Activated CD8-positive, alpha-beta T cell treated with anti-CD3 and anti-CD28 coated beads, Interleukin-2, amount 10 ng/mL, durations not matched to agents 7 days and 5 days (primary cell): ENCODE data around the gene CHST1. TPM values are rescaled to one million over a fixed set of nuclear protein-coding genes. Genes with fewer than 3 reads are reported as not detected.

Experiments used
- ATAC-seq: fragments of 150-1000 bp; cut with Tn5 transposase; one replicate; pipeline ENCODE4 v1.10.0; 2021; ENCODE audit warnings: moderate library complexity
- CTCF ChIA-PET: fragments of 350-600 bp; sonication (Branson Sonifier 250); formaldehyde crosslinking; loops from one replicate; lab custom pipeline; 2021; ENCODE audit warnings: antibody characterized with exemption; lab: Charles Lee
- POLR2A ChIA-PET: fragments of 350-600 bp; sonication (Branson Sonifier 250); formaldehyde crosslinking; loops from one replicate; lab custom pipeline; 2021; ENCODE audit warnings: antibody characterized with exemption; lab: Charles Lee
- DNase-seq: peaks from one replicate; pipeline ENCODE4 v3.0.0-alpha.2; 2020
- H3K27ac Mint-ChIP-seq: one replicate; pipeline ENCODE4 v1.8.0; 2021; ENCODE audit warnings: mild to moderate bottlenecking, mixed read lengths
- H3K27me3 Mint-ChIP-seq: one replicate; pipeline ENCODE4 v1.8.0; 2021; ENCODE audit warnings: low read depth, mixed read lengths
- H3K36me3 Mint-ChIP-seq: one replicate; pipeline ENCODE4 v1.8.0; 2021; ENCODE audit warnings: low read depth, mixed read lengths
- H3K4me1 Mint-ChIP-seq: one replicate; pipeline ENCODE4 v1.8.0; 2021; ENCODE audit warnings: low read depth, mixed read lengths
- H3K4me3 Mint-ChIP-seq: one replicate; pipeline ENCODE4 v1.8.0; 2021; ENCODE audit warnings: mild to moderate bottlenecking, mixed read lengths
- H3K9me3 Mint-ChIP-seq: one replicate; pipeline ENCODE4 v1.8.0; 2022; ENCODE audit warnings: mixed read lengths; ENCODE audit not compliant: insufficient read depth
- total RNA-seq, 2 experiments: library from RNA; stranded (reverse); gene quantifications; one replicate each; pipeline ENCODE4 v1.2.3, GENCODE V29; 2021

CHST1 gene
- total RNA-seq, 2 experiments from 2014 or later: not detected

- H3K36me3 Mint-ChIP-seq: no peaks in the 10 kb centered on the region
- CTCF ChIA-PET: no interaction called here
- POLR2A ChIA-PET: no interaction called here
- H3K9me3 Mint-ChIP-seq: no peaks in the 10 kb centered on the region
- DNase-seq: no peak
- no peak overlapping the region for H3K4me3 Mint-ChIP-seq
- H3K4me1 Mint-ChIP-seq: peaks cover 2% of the 10 kb centered on the region
- peaks cover 16% of the 10 kb centered on the region for H3K27me3 Mint-ChIP-seq
- H3K27ac Mint-ChIP-seq: no peak overlapping the region
- no peak for ATAC-seq
Measured at GRCh38 chr11:45687836-45688235, 22.4 kb upstream of the CHST1 start.

GRCh38 chr11:45685964-45686537, 20.6 kb upstream of the CHST1 start:
- Mint-ChIP-seq H3K4me3 (no peak overlapping the region), H3K36me3 (no peaks in the 10 kb centered on the region), H3K27me3 (peaks cover 14% of the 10 kb centered on the region), H3K4me1 (no peaks in the 10 kb centered on the region), H3K27ac (no peak overlapping the region), H3K9me3 (no peaks in the 10 kb centered on the region)
- POLR2A ChIA-PET: no interaction called here
- ATAC-seq (no peak), DNase-seq (no peak)
- CTCF ChIA-PET: no interaction called here

GRCh38 chr11:45684440-45684839, 19.0 kb upstream of the CHST1 start:
- CTCF ChIA-PET: interaction anchor here (1.0 kb wide), 1 partner anchor 87 kb away, joined by 3 read pairs; no protein-coding TSS in a partner anchor
- no peak overlapping the region for H3K27ac Mint-ChIP-seq
- no peaks in the 10 kb centered on the region for H3K36me3 Mint-ChIP-seq
- DNase-seq: no peak
- no peaks in the 10 kb centered on the region for H3K9me3 Mint-ChIP-seq
- no peak for ATAC-seq
- H3K27me3 Mint-ChIP-seq: peaks cover 14% of the 10 kb centered on the region
- POLR2A ChIA-PET: no interaction called here
- no peaks in the 10 kb centered on the region for H3K4me1 Mint-ChIP-seq
- no peak overlapping the region for H3K4me3 Mint-ChIP-seq

GRCh38 chr11:45683271-45684058, 18.0 kb upstream of the CHST1 start:
- ChIA-PET CTCF (no interaction called here), POLR2A (interaction anchor here (0.6 kb wide), 1 partner anchor 88 kb away, joined by 3 read pairs; no protein-coding TSS in a partner anchor)
- ATAC-seq (no peak), DNase-seq (no peak)
- Mint-ChIP-seq H3K27ac (no peak overlapping the region), H3K4me3 (no peak overlapping the region), H3K27me3 (peaks cover 14% of the 10 kb centered on the region), H3K9me3 (no peaks in the 10 kb centered on the region), H3K36me3 (no peaks in the 10 kb centered on the region), H3K4me1 (no peaks in the 10 kb centered on the region)

- no peak overlapping the region for H3K27ac Mint-ChIP-seq
- H3K27me3 Mint-ChIP-seq: no peaks in the 10 kb centered on the region
- no peaks in the 10 kb centered on the region for H3K36me3 Mint-ChIP-seq
- POLR2A ChIA-PET: no interaction called here
- H3K4me1 Mint-ChIP-seq: no peaks in the 10 kb centered on the region
- H3K4me3 Mint-ChIP-seq: no peak overlapping the region
- no peak for ATAC-seq
- H3K9me3 Mint-ChIP-seq: no peaks in the 10 kb centered on the region
- no peak for DNase-seq
- CTCF ChIA-PET: interaction anchor here (1.0 to 1.3 kb wide), 2 partner anchors 14 to 92 kb away, joined by 3 to 6 read pairs; no protein-coding TSS in a partner anchor
Measured at GRCh38 chr11:45679806-45680205, 14.4 kb upstream of the CHST1 start.

GRCh38 chr11:45678976-45679375, 13.6 kb upstream of the CHST1 start:
- Mint-ChIP-seq H3K4me3 (no peak overlapping the region), H3K4me1 (no peaks in the 10 kb centered on the region), H3K9me3 (no peaks in the 10 kb centered on the region), H3K27ac (no peak overlapping the region), H3K27me3 (no peaks in the 10 kb centered on the region), H3K36me3 (no peaks in the 10 kb centered on the region)
- DNase-seq (no peak), ATAC-seq (no peak)
- ChIA-PET CTCF (interaction anchor here (1.3 kb wide), 1 partner anchor 93 kb away, joined by 6 read pairs; no protein-coding TSS in a partner anchor), POLR2A (no interaction called here)

- no peaks in the 10 kb centered on the region for H3K9me3 Mint-ChIP-seq
- CTCF ChIA-PET: no interaction called here
Measured at GRCh38 chr11:45677770-45678512, 12.5 kb upstream of the CHST1 start.

GRCh38 chr11:45676522-45677095, 11.2 kb upstream of the CHST1 start:
- Mint-ChIP-seq H3K9me3 (no peaks in the 10 kb centered on the region), H3K4me1 (no peaks in the 10 kb centered on the region), H3K27ac (no peak overlapping the region), H3K4me3 (no peak overlapping the region), H3K36me3 (no peaks in the 10 kb centered on the region), H3K27me3 (no peaks in the 10 kb centered on the region)
- ChIA-PET POLR2A (no interaction called here), CTCF (no interaction called here)
- ATAC-seq: no peak
- no peak for DNase-seq

More at GRCh38 chr11:45677770-45678512, 12.5 kb upstream of the CHST1 start:
- POLR2A ChIA-PET: no interaction called here
- Mint-ChIP-seq H3K36me3 (no peaks in the 10 kb centered on the region), H3K4me3 (no peak overlapping the region), H3K4me1 (no peaks in the 10 kb centered on the region), H3K27me3 (no peaks in the 10 kb centered on the region), H3K27ac (no peak overlapping the region)
- no peak for ATAC-seq
- no peak for DNase-seq

GRCh38 chr11:45675646-45676045, 10.2 kb upstream of the CHST1 start:
- ChIA-PET POLR2A (no interaction called here), CTCF (no interaction called here)
- Mint-ChIP-seq H3K9me3 (no peaks in the 10 kb centered on the region), H3K4me1 (no peaks in the 10 kb centered on the region), H3K27me3 (no peaks in the 10 kb centered on the region), H3K36me3 (no peaks in the 10 kb centered on the region), H3K4me3 (no peak overlapping the region), H3K27ac (no peak overlapping the region)
- no peak for DNase-seq
- ATAC-seq: no peak

- Mint-ChIP-seq H3K4me3 (no peak overlapping the region), H3K4me1 (no peaks in the 10 kb centered on the region), H3K9me3 (no peaks in the 10 kb centered on the region), H3K27ac (no peak overlapping the region), H3K27me3 (no peaks in the 10 kb centered on the region), H3K36me3 (no peaks in the 10 kb centered on the region)
- POLR2A ChIA-PET: no interaction called here
- DNase-seq: no peak
- CTCF ChIA-PET: no interaction called here
- ATAC-seq: no peak
Measured at GRCh38 chr11:45674481-45675190, 9.2 kb upstream of the CHST1 start.

- H3K4me3 Mint-ChIP-seq: no peak overlapping the region
- ATAC-seq (no peak), DNase-seq (no peak)
- H3K9me3 Mint-ChIP-seq: no peaks in the 10 kb centered on the region
- no peaks in the 10 kb centered on the region for H3K36me3 Mint-ChIP-seq
- no peak overlapping the region for H3K27ac Mint-ChIP-seq
- peaks cover 9% of the 10 kb centered on the region for H3K27me3 Mint-ChIP-seq
- ChIA-PET POLR2A (no interaction called here), CTCF (no interaction called here)
- no peaks in the 10 kb centered on the region for H3K4me1 Mint-ChIP-seq
Measured at GRCh38 chr11:45673441-45673840, 8.0 kb upstream of the CHST1 start.
